SU-DHL-6 (cell line): ENCODE data around the gene CCR5.

Experiments
- H2AFZ ChIP-seq: fragments of 200-600 bp; sonication (generic); 2 replicates; pipeline ENCODE4 v1.6.1; 2014; ENCODE audit warnings: low read depth, mild to moderate bottlenecking, moderate library complexity, mixed read lengths, antibody characterized with exemption, low read length; ENCODE audit not compliant: severe bottlenecking
- H3F3A ChIP-seq: fragments of 200-600 bp; shearing (Covaris generic); 2 replicates; pipeline ENCODE4 v1.6.0; 2016; ENCODE audit warnings: antibody characterized with exemption, mild to moderate bottlenecking; ENCODE audit not compliant: insufficient read depth
- H3K27ac ChIP-seq: fragments of 200-600 bp; sonication (generic); 2 replicates; pipeline ENCODE4 v1.5.1; 2016; ENCODE audit warnings: low read depth, mild to moderate bottlenecking, low read length, moderate library complexity, mixed read lengths
- H3K27me3 ChIP-seq: fragments of 200-600 bp; sonication (generic), shearing (Covaris generic); 2 replicates; pipeline ENCODE4 v1.6.0; 2014; ENCODE audit warnings: mild to moderate bottlenecking, low read length
- H3K36me3 ChIP-seq: fragments of 200-600 bp; sonication (generic); 2 replicates; pipeline ENCODE4 v1.6.1; 2014; ENCODE audit warnings: mild to moderate bottlenecking, low read length, mixed read lengths
- H3K4me2 ChIP-seq: fragments of 300-600, 200-600 bp; shearing (Covaris generic), sonication (generic); 2 replicates; pipeline ENCODE4 v1.6.0; 2014; ENCODE audit warnings: low read length, low read depth, mild to moderate bottlenecking; ENCODE audit not compliant: poor library complexity, severe bottlenecking
- H3K4me3 ChIP-seq: fragments of 200-600 bp; sonication (generic); 2 replicates; pipeline ENCODE4 v1.5.1; 2014; ENCODE audit warnings: antibody characterized with exemption, low read length, mild to moderate bottlenecking, mixed read lengths; ENCODE audit not compliant: insufficient read depth, poor library complexity, severe bottlenecking
- H3K79me2 ChIP-seq: fragments of 200-600 bp; sonication (generic); 2 replicates; pipeline ENCODE4 v1.6.1; 2014; ENCODE audit warnings: mild to moderate bottlenecking, low read length, moderate library complexity; ENCODE audit not compliant: insufficient read depth
- H3K9ac ChIP-seq: fragments of 200-600 bp; sonication (generic); 2 replicates; pipeline ENCODE4 v1.7.0; 2014; ENCODE audit warnings: mild to moderate bottlenecking, low read length
- H3K9me2 ChIP-seq: fragments of 200-600 bp; sonication (generic); replicated peaks from 2 replicates; pipeline ENCODE4 v1.6.1; 2014; ENCODE audit warnings: low read length; ENCODE audit not compliant: insufficient read depth
- H3K9me3 ChIP-seq: fragments of 200-600 bp; sonication (generic); 2 replicates; pipeline ENCODE4 v1.6.1; 2014; ENCODE audit warnings: low read length, mixed read lengths; ENCODE audit not compliant: insufficient read depth
- H4K20me1 ChIP-seq: fragments of 200-600 bp; sonication (generic); 2 replicates; pipeline ENCODE4 v1.6.1; 2014; ENCODE audit warnings: low read depth, mild to moderate bottlenecking, antibody characterized with exemption, low read length, moderate library complexity, mixed read lengths
- CTCF ChIP-seq: fragments of 200-600 bp; sonication (generic); IDR thresholded peaks from one replicate; pipeline ENCODE4 v1.5.1; 2017; ENCODE audit warnings: antibody characterized with exemption, mild to moderate bottlenecking, low read length, moderate library complexity; ENCODE audit not compliant: insufficient read depth, poor library complexity, severe bottlenecking
- EZH2phosphoT487 ChIP-seq: fragments of 200-600 bp; sonication (generic), shearing (Covaris generic); conservative IDR thresholded peaks from 2 replicates; pipeline ENCODE4 v1.6.1; 2018; ENCODE audit warnings: mild to moderate bottlenecking, antibody characterized with exemption, low read length, moderate library complexity, mixed read lengths

CCR5 gene

GRCh38 chr3:46348823-46349482 is 21.8 kb upstream of the CCR5 start:
- H3K27me3 ChIP-seq = no peaks in the 10 kb centered on the region

GRCh38 chr3:46349484-46350261 is 21.1 kb upstream of the CCR5 start:
- H3K9ac ChIP-seq = no peak overlapping the region
- no peak for TF ChIP-seq CTCF
- no peak for TF ChIP-seq EZH2phosphoT487
- H3K27ac ChIP-seq = no peak overlapping the region

More at GRCh38 chr3:46348823-46349482, 21.8 kb upstream of the CCR5 start:
- Histone ChIP-seq H4K20me1 (no peaks in the 10 kb centered on the region), H3K9me2 (no peaks in the 10 kb centered on the region), H3K9me3 (peaks cover 8% of the 10 kb centered on the region; the same call in 1 of the 2 replicates), H2AFZ (no peak overlapping the region), H3K4me3 (no peak overlapping the region), H3K36me3 (no peaks in the 10 kb centered on the region), H3K27ac (no peak overlapping the region), H3K4me2 (no peak overlapping the region), H3F3A (no peaks in the 10 kb centered on the region), H3K79me2 (no peaks in the 10 kb centered on the region), H3K9ac (no peak overlapping the region)
- TF ChIP-seq EZH2phosphoT487 (no peak), CTCF (no peak)

GRCh38 chr3:46350262-46350565 is 20.5 kb upstream of the CCR5 start:
- no peaks in the 10 kb centered on the region for H3K9me2 ChIP-seq
- no peaks in the 10 kb centered on the region for H3K79me2 ChIP-seq
- H3F3A ChIP-seq = no peaks in the 10 kb centered on the region
- H3K4me3 ChIP-seq = no peak overlapping the region
- no peak for TF ChIP-seq CTCF
- TF ChIP-seq EZH2phosphoT487 = no peak
- no peaks in the 10 kb centered on the region for H3K27me3 ChIP-seq
- H3K9ac ChIP-seq = no peak overlapping the region
- no peak overlapping the region for H3K4me2 ChIP-seq
- no peaks in the 10 kb centered on the region for H3K36me3 ChIP-seq
- H2AFZ ChIP-seq = no peak overlapping the region
- H3K9me3 ChIP-seq = no peaks in the 10 kb centered on the region
- no peaks in the 10 kb centered on the region for H4K20me1 ChIP-seq
- no peak overlapping the region for H3K27ac ChIP-seq

More at GRCh38 chr3:46349484-46350261, 21.1 kb upstream of the CCR5 start:
- Histone ChIP-seq H2AFZ (no peak overlapping the region), H3K27me3 (no peaks in the 10 kb centered on the region), H4K20me1 (no peaks in the 10 kb centered on the region), H3F3A (no peaks in the 10 kb centered on the region), H3K9me2 (no peaks in the 10 kb centered on the region), H3K4me2 (no peak overlapping the region), H3K9me3 (0 out of 2 replicates have a peak, but pooled peaks cover 2% of the 10 kb centered on the region), H3K79me2 (no peaks in the 10 kb centered on the region), H3K36me3 (no peaks in the 10 kb centered on the region), H3K4me3 (no peak overlapping the region)
